ENCODE results near the gene ACR.
A peak's percentile ranks its signal among the peaks of the same experiment; 100 is the strongest.

ACR gene

DNA sequence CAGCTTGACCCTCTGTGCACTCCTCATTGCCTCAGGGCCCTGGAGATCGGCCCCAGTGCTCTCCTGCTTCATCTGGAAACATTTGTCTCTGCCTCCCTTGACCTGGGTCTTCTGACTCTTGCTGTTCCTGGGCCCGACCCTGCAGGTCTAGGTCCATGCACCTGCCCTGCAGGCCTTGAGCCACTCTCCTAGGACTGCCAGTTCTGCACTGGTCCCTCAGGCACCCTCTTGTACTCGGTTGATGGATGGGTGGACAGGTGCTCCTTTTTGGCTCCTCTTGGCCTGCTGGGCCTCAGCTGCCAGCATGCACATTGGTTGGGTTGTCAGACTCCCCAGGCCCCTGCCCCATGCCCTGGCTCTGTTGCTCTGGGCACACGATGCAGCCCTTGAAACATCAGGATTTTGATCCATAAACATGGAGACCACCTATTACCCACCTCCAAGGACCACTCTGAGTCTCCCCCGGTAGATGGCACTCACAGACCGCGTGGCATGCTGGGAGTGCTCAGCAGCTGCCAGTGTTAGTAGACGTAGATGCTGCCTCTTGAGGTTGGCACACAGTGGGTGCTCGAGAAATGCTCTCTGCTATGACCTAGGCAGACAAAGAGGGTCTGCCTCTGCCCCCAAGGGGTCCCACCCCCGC is 20.2 kb upstream of the ACR start:
- no peak for ATAC-seq
- no peak for DNase-seq

DNA sequence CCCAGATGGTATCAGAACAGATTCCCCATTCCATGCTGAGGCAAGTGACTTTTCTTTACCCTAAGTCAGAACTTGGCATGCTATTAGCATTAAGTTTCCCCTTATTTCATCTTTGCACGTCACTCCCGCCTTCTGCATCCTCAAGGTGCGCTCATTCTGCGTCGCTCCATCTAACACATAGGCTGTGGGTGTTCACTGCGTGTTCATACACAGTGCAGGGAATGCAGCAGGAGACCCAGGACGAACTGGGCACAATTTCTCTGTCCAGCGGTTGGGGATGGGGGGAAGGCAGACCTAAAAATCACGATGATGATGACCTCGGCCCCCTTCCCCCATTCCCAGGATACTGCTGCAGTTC is 19.7 kb upstream of the ACR start:
- ATAC-seq (no peak), DNase-seq (no peak)

DNA sequence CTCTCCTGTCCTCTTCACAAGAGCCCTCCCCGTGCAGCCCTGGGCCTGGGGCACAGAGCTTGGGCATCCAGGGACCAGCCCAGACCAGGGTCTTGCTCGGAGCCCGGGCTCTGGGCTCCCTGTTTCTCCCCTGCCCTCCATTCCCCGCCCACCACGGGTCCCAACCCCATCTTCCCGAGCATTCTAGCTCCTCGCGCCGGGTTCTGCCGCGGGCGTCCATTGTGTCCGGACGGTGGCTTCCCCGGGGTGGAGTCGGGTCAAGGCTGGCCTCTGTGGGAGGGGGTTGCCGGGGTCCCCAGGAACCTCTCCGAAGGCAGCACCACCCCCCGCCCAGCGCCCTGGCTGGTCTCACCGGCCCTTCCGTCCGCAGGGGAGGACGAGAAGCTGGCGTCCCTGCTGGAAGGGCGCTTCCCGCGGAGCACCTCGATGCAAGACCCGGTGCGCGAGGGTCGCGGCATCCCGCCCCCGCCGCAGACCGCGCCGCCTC is 18.1 kb upstream of the ACR start:
- ATAC-seq (no peak), DNase-seq (no peak)

DNA sequence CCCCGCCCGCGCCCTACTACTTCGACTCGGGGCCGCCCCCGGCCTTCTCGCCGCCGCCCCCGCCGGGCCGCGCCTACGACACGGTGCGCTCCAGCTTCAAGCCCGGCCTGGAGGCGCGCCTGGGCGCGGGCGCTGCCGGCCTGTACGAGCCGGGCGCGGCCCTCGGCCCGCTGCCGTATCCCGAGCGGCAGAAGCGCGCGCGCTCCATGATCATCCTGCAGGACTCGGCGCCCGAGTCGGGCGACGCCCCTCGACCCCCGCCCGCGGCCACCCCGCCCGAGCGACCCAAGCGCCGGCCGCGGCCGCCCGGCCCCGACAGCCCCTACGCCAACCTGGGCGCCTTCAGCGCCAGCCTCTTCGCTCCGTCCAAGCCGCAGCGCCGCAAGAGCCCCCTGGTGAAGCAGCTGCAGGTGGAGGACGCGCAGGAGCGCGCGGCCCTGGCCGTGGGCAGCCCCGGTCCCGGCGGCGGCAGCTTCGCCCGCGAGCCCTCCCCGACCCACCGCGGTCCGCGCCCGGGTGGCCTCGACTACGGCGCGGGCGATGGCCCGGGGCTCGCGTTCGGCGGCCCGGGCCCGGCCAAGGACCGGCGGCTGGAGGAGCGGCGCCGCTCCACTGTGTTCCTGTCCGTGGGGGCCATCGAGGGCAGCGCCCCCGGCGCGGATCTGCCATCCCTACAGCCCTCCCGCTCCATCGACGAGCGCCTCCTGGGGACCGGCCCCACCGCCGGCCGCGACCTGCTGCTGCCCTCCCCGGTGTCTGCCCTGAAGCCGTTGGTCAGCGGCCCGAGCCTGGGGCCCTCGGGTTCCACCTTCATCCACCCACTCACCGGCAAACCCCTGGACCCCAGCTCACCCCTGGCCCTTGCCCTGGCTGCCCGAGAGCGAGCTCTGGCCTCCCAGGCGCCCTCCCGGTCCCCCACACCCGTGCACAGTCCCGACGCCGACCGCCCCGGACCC is 17.4 kb upstream of the ACR start:
- ATAC-seq (no peak), DNase-seq (no peak)

DNA sequence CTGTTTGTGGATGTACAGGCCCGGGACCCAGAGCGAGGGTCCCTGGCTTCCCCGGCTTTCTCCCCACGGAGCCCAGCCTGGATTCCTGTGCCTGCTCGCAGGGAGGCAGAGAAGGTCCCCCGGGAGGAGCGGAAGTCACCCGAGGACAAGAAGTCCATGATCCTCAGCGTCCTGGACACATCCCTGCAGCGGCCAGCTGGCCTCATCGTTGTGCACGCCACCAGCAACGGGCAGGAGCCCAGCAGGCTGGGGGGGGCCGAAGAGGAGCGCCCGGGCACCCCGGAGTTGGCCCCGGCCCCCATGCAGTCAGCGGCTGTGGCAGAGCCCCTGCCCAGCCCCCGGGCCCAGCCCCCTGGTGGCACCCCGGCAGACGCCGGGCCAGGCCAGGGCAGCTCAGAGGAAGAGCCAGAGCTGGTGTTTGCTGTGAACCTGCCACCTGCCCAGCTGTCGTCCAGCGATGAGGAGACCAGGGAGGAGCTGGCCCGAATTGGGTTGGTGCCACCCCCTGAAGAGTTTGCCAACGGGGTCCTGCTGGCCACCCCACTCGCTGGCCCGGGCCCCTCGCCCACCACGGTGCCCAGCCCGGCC is 16.7 kb upstream of the ACR start:
- no peak for ATAC-seq
- no peak for DNase-seq

DNA sequence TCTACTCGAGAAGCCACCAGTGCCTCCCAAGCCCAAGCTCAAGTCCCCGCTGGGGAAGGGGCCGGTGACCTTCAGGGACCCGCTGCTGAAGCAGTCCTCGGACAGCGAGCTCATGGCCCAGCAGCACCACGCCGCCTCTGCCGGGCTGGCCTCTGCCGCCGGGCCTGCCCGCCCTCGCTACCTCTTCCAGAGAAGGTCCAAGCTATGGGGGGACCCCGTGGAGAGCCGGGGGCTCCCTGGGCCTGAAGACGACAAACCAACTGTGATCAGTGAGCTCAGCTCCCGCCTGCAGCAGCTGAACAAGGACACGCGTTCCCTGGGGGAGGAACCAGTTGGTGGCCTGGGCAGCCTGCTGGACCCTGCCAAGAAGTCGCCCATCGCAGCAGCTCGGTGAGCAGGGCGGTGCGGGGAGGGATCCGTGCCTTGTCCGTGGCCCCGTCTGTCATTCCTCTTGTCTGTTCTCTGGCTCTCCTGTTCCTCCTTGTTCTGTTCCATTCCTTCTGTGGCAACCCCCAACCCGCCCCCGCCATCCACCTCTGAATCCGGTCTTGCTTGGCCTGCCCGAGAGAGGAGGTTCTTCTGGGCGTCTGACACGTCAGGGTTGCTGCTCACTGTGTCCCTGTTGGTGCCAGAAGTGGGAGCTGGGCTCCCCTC is 15.8 kb upstream of the ACR start:
- ATAC-seq (no peak), DNase-seq (no peak)

DNA sequence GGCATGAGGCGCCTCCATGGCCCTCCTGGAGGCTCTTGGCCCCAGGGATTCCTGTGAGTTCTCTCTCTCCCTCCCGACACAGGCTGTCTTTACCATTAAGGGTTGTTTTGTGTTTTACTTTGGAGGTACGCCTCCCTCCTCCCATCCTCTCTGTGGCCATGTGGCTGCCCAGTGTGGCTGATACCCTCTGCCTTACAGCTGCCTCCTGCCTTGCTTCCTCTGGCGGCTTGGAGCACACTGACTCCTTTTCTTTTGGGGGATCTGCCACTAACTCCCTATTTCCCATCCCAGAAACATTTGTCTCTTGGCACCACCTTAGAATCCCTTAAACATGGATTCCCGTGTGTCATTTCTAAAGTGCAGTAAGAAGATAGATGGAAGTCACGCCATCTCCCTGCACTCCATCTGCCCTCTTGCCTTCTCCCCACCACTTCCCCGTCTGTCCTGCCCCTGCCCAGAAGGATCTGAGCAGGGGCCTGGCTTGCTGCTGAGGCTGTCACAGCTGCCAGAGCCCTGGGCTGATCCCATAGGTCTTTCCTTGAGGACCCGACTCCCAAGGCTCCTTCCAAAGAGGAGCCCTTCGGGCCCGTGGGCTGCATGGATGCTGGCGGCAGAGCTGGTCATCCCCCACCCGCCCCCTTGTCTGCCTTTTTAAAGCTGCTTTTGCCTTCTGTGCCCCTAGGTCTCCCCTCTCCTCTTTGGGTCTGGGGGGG is 15.1 kb upstream of the ACR start:
- ATAC-seq (no peak), DNase-seq (no peak)

DNA sequence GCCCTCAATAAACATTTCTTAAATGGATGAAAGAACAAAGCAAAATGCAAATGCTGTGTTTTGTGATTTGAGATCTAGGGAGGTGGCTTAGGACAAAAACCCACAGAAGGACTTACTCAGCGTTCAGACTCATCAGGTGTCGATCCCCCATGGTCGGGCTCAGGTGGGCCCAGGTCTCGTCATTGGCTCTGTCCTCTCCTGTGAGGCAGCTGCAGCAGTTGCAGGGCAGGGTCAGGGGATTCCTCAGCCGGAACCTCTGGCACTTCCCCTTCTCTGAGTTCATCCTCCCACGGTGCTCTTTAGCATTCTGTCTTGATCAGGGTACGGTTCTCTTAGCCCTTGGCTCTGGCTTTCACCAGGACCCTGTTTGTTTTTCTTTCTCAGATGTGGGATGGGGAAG is 14.0 kb upstream of the ACR start:
- ATAC-seq: no peak

DNA sequence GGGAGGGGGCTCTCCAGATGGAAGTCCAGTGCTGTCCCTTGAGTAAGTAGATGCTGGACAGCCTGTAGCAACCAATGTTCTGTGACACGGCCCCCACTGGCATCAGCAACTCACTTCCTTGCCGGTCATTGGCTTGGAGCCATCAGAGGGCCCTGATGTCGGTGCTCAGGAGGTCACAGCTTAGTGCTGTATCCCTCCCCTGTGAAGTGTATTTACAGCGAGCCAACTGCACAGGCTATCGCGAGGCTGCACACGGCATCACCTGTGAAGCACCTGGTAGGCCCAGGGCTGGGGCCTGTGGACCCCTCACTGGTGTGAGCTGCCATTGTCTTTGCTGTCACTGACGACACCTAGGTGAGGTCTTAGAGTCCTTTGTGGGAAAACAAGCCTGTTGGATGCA is 13.4 kb upstream of the ACR start:
- ATAC-seq: no peak
- no peak for DNase-seq

More for the DNA sequence above, 14.0 kb upstream of the ACR start:
- no peak for DNase-seq

DNA sequence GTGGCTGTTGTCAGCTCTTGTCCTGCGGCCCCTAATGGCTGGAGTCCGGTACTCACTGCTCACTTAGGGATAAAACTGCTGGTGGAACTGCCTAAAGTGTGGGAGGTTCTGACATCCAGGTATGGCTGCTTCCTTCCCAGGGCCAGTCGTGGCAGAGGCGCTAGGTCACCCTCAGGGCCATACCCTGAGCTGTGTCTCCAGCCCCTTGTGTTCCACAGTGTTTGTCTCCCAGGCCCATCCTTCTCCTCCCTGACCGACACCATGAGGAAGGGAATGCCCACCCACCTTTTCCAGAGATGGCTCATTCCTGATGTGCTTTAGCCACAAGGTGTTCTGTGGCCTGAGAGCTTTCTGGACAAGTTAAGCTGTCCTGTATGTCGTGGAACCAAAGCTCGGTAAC is 12.4 kb upstream of the ACR start:
- ATAC-seq: no peak

DNA sequence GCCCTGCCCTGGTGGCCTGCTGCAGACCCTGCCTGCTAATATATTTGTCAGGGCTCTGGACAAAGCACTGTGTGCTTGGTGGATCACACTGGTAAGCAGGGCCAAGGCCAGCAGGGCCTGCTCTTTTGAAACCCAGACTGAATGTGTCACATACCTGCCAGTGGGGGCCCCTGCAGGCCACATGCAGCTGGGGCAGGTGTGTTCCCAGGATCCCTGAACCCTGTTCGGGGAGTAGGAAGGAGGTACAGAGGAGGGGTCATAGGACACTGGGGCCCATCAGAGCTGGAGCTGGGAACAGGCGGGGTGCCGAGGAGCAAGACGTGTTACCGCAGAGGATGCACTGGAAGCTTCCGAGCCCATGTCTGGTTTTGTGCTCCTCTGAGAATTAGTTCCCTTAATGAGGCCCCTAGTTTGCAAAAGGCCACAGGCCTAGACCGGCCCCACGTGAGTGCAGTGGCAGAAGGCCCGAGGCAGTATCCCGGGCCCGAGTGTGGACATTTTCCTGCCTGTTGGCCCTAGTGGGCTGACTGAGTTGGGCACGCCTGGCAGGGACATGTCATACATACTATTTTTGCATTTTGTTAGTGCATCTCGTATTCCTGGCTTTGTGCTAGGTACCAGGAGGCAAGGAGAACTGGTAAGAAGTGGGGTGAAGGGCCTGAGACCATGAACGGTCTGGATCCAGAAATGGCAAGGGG is 11.2 kb upstream of the ACR start:
- DNase-seq (no peak), ATAC-seq (no peak)

More for the DNA sequence above, 12.4 kb upstream of the ACR start:
- no peak for DNase-seq

DNA sequence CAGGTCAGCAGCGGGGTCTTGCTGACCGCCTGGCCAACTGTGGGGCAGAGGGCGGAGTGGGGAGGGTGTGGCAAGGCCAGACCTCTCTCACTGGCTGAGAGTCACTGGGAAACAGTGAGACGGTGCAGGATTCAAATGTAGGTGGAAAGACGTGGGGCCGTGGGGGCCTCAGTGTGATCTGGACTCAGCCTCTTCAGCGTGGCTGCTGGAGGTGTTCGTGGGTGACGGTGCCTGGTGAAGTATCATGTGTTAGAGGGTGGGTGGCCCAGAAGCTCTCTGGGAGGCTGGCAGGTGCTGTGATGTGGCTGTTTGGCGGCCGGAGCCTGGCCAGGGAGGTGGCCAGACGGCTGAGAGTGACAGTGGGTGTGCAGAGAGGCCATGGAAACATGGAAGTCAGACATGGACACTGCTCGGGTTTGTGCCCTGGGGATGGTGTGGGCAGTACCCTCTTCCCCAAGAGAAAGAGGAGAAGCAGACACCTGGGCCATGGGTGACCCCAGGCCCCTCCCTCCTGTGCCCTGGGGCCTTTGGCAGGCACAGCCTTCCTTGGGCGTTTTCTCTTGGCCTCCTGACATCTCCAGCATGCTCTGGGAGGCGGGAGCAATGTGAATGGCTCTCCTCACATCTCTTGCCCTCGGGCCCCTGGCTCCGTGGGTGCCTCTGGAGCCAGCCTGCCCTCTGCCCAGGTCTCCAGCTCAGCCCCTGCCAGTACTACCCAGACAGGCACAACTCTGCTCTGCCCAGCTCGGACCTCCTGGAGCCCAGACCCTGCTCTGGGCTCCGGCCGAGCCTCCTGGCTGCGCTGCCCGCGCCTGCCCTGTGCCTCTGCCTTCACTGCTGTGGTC is 10.1 kb upstream of the ACR start:
- ATAC-seq (no peak), DNase-seq (no peak)

DNA sequence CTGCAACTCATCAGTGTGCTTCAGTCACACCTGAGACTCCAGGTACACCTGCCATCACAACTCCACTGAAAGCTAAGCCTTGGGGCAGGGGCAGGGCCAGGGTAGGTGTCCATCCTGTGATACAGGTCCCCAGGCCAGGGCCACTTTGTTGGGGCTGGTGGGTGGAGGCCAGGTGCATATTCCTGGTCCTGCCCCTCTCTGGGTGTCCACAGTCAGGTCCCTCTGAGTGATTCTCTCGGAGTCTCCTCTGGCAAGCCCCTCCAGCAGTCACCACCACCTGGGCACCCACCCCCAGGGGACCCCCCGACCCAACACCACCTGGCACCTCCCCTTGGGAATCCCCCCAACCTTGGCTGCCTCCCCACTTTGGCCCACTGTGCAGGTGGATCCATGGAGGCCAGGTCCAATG is 9.5 kb upstream of the ACR start:
- ATAC-seq (no peak), DNase-seq (no peak)

DNA sequence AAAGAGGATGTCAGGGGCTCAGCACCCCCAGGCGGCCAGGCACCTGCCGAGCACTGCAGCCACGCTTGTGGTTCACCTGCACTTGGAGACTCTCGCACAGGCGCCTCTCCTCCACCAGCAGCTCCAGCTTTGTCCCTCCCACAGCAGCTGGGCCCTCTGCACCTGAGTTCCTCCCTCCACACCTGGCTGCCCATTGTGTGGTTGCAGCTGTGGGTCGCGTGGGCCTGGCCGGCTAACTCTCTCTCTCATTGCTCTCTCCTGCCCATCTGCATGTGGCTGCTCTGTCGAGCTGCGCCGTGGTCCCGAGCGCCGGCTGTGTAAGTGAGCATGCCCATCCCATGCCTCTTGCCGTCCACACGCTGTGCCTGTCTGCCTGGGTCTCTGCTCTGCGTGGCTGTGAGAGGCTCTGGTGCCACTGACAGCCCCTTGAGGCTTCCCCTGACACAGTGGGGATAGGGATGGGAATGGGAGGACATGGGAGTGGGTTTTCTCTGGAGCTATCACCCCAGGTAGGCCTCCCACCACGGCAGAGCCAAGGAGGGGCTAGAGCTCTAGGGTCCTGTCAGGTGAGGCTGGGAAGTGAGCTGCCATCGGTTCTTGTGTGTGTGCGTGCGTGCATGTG is 8.5 kb upstream of the ACR start:
- ATAC-seq (no peak), DNase-seq (no peak)

DNA sequence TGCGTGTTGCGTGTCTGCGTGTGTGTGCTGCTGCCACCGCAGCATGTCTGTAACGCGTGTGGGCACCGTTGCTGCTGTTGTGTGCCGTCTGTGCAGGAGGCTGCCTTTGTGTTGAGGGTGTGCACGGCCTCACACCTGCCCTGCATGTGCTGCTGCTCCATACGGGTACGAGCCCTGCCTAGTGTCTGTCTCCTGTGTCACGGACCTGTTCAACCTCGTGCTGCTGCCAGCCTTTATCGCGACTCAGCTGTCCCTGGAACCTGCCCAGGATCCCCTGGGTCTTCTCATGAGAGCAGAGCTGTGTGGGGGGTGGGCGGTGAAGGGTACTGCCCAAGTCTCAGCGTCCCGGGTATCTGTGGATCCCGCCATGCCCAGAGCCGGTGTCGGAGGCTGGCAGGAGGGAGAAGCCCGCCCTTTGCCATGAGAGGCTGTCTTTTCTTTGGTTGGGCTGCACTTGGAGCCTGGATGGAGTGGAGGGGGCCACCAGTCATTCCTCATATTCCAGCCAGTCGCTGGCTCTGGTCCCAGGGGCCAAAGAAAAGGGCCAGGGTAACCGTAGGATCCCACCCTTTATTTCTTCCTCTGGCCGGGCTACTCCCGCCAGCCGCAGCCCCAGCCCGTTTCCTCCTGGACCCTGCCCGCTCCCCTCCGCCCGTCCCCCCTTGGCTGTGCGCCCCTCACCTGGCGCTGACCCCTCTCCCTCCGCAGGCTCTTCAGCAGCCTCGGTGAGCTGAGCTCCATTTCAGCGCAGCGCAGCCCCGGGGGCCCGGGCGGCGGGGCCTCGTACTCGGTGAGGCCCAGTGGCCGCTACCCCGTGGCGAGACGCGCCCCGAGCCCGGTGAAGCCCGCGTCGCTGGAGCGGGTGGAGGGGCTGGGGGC is 7.8 kb upstream of the ACR start:
- DNase-seq (no peak), ATAC-seq (no peak)

DNA sequence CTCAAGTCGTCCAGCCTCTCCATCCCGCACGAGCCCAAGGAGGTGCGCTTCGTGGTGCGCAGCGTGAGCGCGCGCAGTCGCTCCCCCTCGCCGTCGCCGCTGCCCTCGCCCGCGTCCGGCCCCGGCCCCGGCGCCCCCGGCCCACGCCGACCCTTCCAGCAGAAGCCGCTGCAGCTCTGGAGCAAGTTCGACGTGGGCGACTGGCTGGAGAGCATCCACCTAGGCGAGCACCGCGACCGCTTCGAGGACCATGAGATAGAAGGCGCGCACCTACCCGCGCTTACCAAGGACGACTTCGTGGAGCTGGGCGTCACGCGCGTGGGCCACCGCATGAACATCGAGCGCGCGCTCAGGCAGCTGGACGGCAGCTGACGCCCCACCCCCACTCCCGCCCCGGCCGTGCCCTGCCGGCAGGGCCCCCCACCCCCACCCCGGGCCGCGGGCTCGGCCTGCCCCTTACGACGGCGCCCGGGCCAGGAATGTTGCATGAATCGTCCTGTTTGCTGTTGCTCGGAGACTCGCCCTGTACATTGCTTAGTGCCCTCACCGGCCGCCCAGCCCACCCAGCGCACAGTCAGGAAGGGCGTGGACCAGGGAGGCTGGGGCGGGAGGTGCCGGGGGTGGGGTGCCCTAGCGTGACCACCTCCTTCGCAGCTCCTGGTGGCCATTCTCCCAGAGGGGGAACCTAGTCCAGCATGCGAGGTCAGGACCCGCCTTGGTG is 6.9 kb upstream of the ACR start:
- DNase-seq (no peak), ATAC-seq (no peak)

DNA sequence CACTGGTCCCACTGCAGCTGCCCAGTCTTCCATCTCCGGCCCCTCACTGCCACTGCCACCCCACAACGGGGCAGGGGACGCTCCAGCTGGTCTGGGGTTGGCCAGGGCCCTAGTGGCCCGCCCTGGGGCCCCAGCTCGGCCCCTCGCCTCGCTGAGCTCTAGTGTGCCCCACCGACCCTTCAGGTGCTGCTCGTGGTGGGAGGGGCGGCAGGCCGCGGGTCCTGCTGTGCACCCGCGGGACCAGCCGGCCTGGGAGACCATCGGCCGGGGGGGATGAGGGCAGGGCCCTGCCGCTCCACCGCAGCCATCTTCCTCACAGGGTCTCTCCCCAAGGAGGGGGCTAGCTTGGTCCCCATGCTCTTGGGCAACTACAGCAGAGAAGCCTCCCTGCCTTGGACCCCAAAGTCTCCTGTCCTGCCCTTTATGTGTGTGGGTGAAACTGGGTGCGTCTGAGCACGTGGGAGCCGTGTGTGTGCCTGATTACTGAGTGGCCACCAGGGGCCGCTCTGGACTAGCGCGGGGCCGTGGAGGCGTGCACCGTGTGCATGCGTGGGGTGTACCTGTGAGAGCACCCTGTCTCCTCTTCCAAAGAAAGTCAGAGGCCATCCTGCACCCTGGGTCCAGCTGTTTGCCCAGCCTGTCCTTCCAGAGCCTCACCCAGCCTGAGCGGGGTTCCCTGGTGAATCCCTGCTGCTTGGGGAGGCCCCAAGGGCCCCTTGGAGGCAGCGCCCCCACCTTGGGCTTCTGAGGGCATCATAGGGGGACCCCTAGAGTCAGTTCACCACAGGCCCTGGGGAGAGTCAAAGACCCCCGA is 6.0 kb upstream of the ACR start:
- ATAC-seq (peak; percentile 76), DNase-seq (peak; percentile 64)
